H1 (cell line): ENCODE results near the gene STK33. TPM values are rescaled to one million over a fixed set of nuclear protein-coding genes. Genes with fewer than 3 reads are reported as not detected.

Experiments
- CTCF ChIA-PET: fragments of 300-600 bp; sonication (Branson Sonifier 250); formaldehyde crosslinking; loops from one replicate; lab custom pipeline; 2021; ENCODE audit not compliant: partially characterized antibody; lab: Charles Lee
- POLR2A ChIA-PET: fragments of 300-600 bp; sonication (Branson Sonifier 250); formaldehyde crosslinking; loops from one replicate; lab custom pipeline; 2021; ENCODE audit warnings: inconsistent platforms; ENCODE audit not compliant: partially characterized antibody; lab: Charles Lee
- DNase-seq, 2 experiments: peaks; one replicate each; pipeline versions ENCODE4 v3.0.0 to v3.0.0-alpha.2; 2010 to 2022; ENCODE audit warnings: low spot score in 2 of 2, low read depth in 1 of 2, mixed read lengths in 1 of 2
- FAIRE-seq: peaks from 2 replicates; lab custom pipeline; 2011; peaks lifted over from hg19 to GRCh38; lab: Jason Lieb, UNC
- H2AFZ ChIP-seq: 2 replicates; pipeline ENCODE4 v1.8.1; 2012; ENCODE audit warnings: low read length, inconsistent platforms
- H2AK5ac ChIP-seq: 2 replicates; pipeline ENCODE4 v1.6.1; 2013; ENCODE audit warnings: low read depth, low read length
- H2BK120ac ChIP-seq: replicated peaks from 2 replicates; pipeline ENCODE3; 2013; ENCODE audit warnings: low read depth, low read length, inconsistent platforms
- H2BK12ac ChIP-seq: 2 replicates; pipeline ENCODE4 v1.6.1; 2013; ENCODE audit warnings: low read depth, low read length
- H2BK15ac ChIP-seq: 2 replicates; pipeline ENCODE4 v1.6.1; 2013; ENCODE audit warnings: low read length
- H2BK20ac ChIP-seq: 2 replicates; pipeline ENCODE4 v1.6.1; 2013; ENCODE audit warnings: low read length
- H2BK5ac ChIP-seq: 2 replicates; pipeline ENCODE4 v1.6.1; 2013; ENCODE audit warnings: low read depth, low read length
- H3K14ac ChIP-seq: 2 replicates; pipeline ENCODE4 v1.6.1; 2013; ENCODE audit warnings: inconsistent platforms; ENCODE audit not compliant: insufficient read length
- H3K18ac ChIP-seq: 2 replicates; pipeline ENCODE4 v1.6.1; 2013; ENCODE audit warnings: low read length; ENCODE audit errors: extremely low read depth
- H3K23ac ChIP-seq: 2 replicates; pipeline ENCODE4 v1.6.1; 2013; ENCODE audit warnings: inconsistent platforms; ENCODE audit not compliant: insufficient read length
- H3K23me2 ChIP-seq: 2 replicates; pipeline ENCODE4 v1.6.1; 2013; ENCODE audit warnings: low read depth, low read length
- H3K27ac ChIP-seq: 2 replicates; pipeline ENCODE4 v1.6.1; 2011; ENCODE audit warnings: low read depth, low read length, inconsistent platforms
- H3K27me3 ChIP-seq, 4 experiments: replicated peaks in 1 of 4; 1 replicate in 1 of 4; 2 replicates in 3 of 4; pipeline versions ENCODE4 v1.6.1 to v1.8.1; 2011 to 2013; ENCODE audit warnings: low read length in 3 of 4, mild to moderate bottlenecking in 3 of 4, inconsistent platforms in 2 of 4, mixed read lengths in 2 of 4, moderate library complexity in 1 of 4; ENCODE audit not compliant: control insufficient read depth in 3 of 4, insufficient read depth in 3 of 4; ENCODE audit errors: extremely low read depth in 1 of 4
- H3K36me3 ChIP-seq, 4 experiments: 2 replicates each; pipeline versions ENCODE4 v1.6.1 to v1.8.1; 2011 to 2013; ENCODE audit warnings: mild to moderate bottlenecking in 4 of 4, low read length in 3 of 4, moderate library complexity in 2 of 4, control low read depth in 1 of 4, inconsistent platforms in 1 of 4; ENCODE audit not compliant: insufficient read depth in 4 of 4, control insufficient read depth in 2 of 4
- H3K4ac ChIP-seq: replicated peaks from 2 replicates; pipeline ENCODE3; 2013; ENCODE audit warnings: low read length, low read depth, mixed read lengths, inconsistent platforms; ENCODE audit not compliant: insufficient read length
- H3K4me1 ChIP-seq, 4 experiments: replicated peaks in 1 of 4; 1 replicate in 1 of 4; 2 replicates in 3 of 4; pipeline versions ENCODE4 v1.6.1 to v1.8.1; 2011 to 2013; ENCODE audit warnings: low read length in 3 of 4, inconsistent platforms in 2 of 4, mixed read lengths in 1 of 4; ENCODE audit not compliant: insufficient read depth in 4 of 4, control insufficient read depth in 3 of 4
- H3K4me2 ChIP-seq, 2 experiments: 2 replicates each; pipeline versions ENCODE4 v1.6.1 to v1.8.1; 2011 to 2013; ENCODE audit warnings: low read depth in 2 of 2, low read length in 2 of 2, control low read depth in 1 of 2, inconsistent platforms in 1 of 2, mild to moderate bottlenecking in 1 of 2; ENCODE audit not compliant: insufficient read depth in 1 of 2
- H3K4me3 ChIP-seq, 4 experiments: fragments of 200-600, 300-600 bp in 1 of 4; sonication (generic), shearing (Covaris generic), sonication (Bioruptor Twin) in 1 of 4; 2 replicates each; pipeline versions ENCODE4 v1.5.1 to v1.8.1; 2011 to 2016; ENCODE audit warnings: low read length in 4 of 4, low read depth in 3 of 4, control low read depth in 2 of 4, inconsistent platforms in 2 of 4, mild to moderate bottlenecking in 2 of 4, mixed read lengths in 1 of 4, moderate library complexity in 1 of 4; ENCODE audit not compliant: insufficient read depth in 2 of 4; ENCODE audit errors: extremely low read depth in 1 of 4
- H3K56ac ChIP-seq: replicated peaks from 2 replicates; pipeline ENCODE3; 2013; ENCODE audit warnings: low read depth, mild to moderate bottlenecking, mixed read lengths, low read length, inconsistent platforms; ENCODE audit not compliant: insufficient read length
- H3K79me1 ChIP-seq: 2 replicates; pipeline ENCODE4 v1.6.1; 2013; ENCODE audit warnings: low read depth, low read length, control low read depth
- H3K79me2 ChIP-seq, 2 experiments: 2 replicates each; pipeline versions ENCODE4 v1.6.1 to v1.8.1; 2012 to 2013; ENCODE audit warnings: low read length in 2 of 2, mild to moderate bottlenecking in 2 of 2, inconsistent platforms in 1 of 2; ENCODE audit not compliant: insufficient read depth in 2 of 2, control insufficient read depth in 1 of 2
- H3K9ac ChIP-seq, 4 experiments: replicated peaks in 1 of 4; 1 replicate in 1 of 4; 2 replicates in 3 of 4; pipeline versions ENCODE4 v1.6.1 to v1.8.1; 2011 to 2013; ENCODE audit warnings: low read depth in 3 of 4, low read length in 3 of 4, control low read depth in 2 of 4, mild to moderate bottlenecking in 2 of 4, moderate library complexity in 2 of 4, inconsistent platforms in 1 of 4; ENCODE audit errors: extremely low read depth in 1 of 4
- H3K9me3 ChIP-seq, 2 experiments: 2 replicates each; pipeline versions ENCODE4 v1.6.1 to v1.8.1; 2012 to 2013; ENCODE audit warnings: mild to moderate bottlenecking in 2 of 2, moderate library complexity in 2 of 2, control low read depth in 1 of 2, inconsistent platforms in 1 of 2, low read depth in 1 of 2, low read length in 1 of 2, mixed read lengths in 1 of 2; ENCODE audit not compliant: insufficient read depth in 2 of 2
- H4K20me1 ChIP-seq, 2 experiments: replicated peaks in 1 of 2; 2 replicates each; pipeline versions ENCODE3 to v1.8.1; 2011 to 2013; ENCODE audit warnings: inconsistent platforms in 2 of 2, low read length in 2 of 2, mild to moderate bottlenecking in 1 of 2; ENCODE audit not compliant: insufficient read depth in 2 of 2, control insufficient read depth in 1 of 2
- H4K5ac ChIP-seq: 2 replicates; pipeline ENCODE4 v1.6.1; 2013; ENCODE audit warnings: low read length, low read depth, mixed read lengths, inconsistent platforms; ENCODE audit not compliant: insufficient read length
- H4K8ac ChIP-seq: 2 replicates; pipeline ENCODE4 v1.8.0; 2013; ENCODE audit warnings: mild to moderate bottlenecking, moderate library complexity, low read length, inconsistent platforms; ENCODE audit not compliant: insufficient read depth; ENCODE audit errors: extremely low read depth
- H4K91ac ChIP-seq: replicated peaks from 2 replicates; pipeline ENCODE3; 2013; ENCODE audit warnings: low read length, mixed read lengths, inconsistent platforms; ENCODE audit not compliant: insufficient read length
- ATF3 ChIP-seq: IDR thresholded peaks from 2 replicates; pipeline ENCODE4 v1.6.1; 2011; ENCODE audit warnings: low read depth, mild to moderate bottlenecking, low read length; ENCODE audit not compliant: insufficient read depth
- CHD1 ChIP-seq: IDR thresholded peaks from 2 replicates; pipeline ENCODE4 v1.6.1; 2012; ENCODE audit warnings: low read depth, low read length, improper control_type of control experiment
- CTCF ChIP-seq, 3 experiments: IDR thresholded peaks; 1 replicate in 2 of 3; 2 replicates in 1 of 3; pipeline versions ENCODE4 v1.5.1 to v1.6.1; 2011; ENCODE audit warnings: low read length in 3 of 3, mild to moderate bottlenecking in 3 of 3, inconsistent platforms in 2 of 3, low read depth in 1 of 3, moderate library complexity in 1 of 3; ENCODE audit not compliant: insufficient read depth in 1 of 3; ENCODE audit errors: control extremely low read depth in 1 of 3
- GABPA ChIP-seq: IDR thresholded peaks from 2 replicates; pipeline ENCODE4 v1.6.1; 2011; ENCODE audit warnings: mild to moderate bottlenecking, low read length, moderate library complexity, borderline replicate concordance; ENCODE audit not compliant: insufficient read depth
- KDM1A ChIP-seq: fragments of 200-600, 300-600 bp; sonication (generic); IDR thresholded peaks from 2 replicates; pipeline ENCODE4 v1.7.1; 2016; ENCODE audit warnings: mild to moderate bottlenecking, low read length, borderline replicate concordance
- KDM4A ChIP-seq: IDR thresholded peaks from one replicate; pipeline ENCODE4 v1.7.1; 2012; ENCODE audit warnings: low read depth, mild to moderate bottlenecking, moderate library complexity, low read length, inconsistent platforms; ENCODE audit not compliant: severe bottlenecking
- SIX5 ChIP-seq: IDR thresholded peaks from 2 replicates; pipeline ENCODE4 v1.6.1; 2011; ENCODE audit warnings: mild to moderate bottlenecking, low read depth, low read length
- SP1 ChIP-seq: IDR thresholded peaks from 2 replicates; pipeline ENCODE4 v1.6.1; 2011; ENCODE audit warnings: low read depth, low read length
- SUZ12 ChIP-seq: fragments of 200-600 bp; sonication (generic); IDR thresholded peaks from 2 replicates; pipeline ENCODE4 v1.6.1; 2012; ENCODE audit warnings: mild to moderate bottlenecking, inconsistent platforms, low read length, moderate library complexity, mixed read lengths
- WGBS, 2 experiments: shearing (Covaris generic) in 1 of 2; methylation state at CpG; one replicate each; pipeline versions ENCODE4 v1.1.6 to v1.1.7; 2013 to 2015; ENCODE audit warnings: low lambda C conversion rate in 2 of 2, mixed read lengths in 2 of 2, inconsistent platforms in 1 of 2, low coverage in 1 of 2, missing lambda C conversion rate in 1 of 2; ENCODE audit not compliant: insufficient replicate concordance in 2 of 2, insufficient coverage in 1 of 2, insufficient read length in 1 of 2; ENCODE audit errors: extremely low coverage in 1 of 2, missing lambda C conversion rate in 1 of 2; 5-methylcytosine and 5-hydroxymethylcytosine counted together
- polyA plus RNA-seq, 7 experiments: library from polyadenylated mRNA; depleted of rRNA in 3 of 7; stranded (reverse) in 5 of 7; unstranded in 2 of 7; fragments of >200 nt in 5 of 7; fragments of 200-250 nt in 2 of 7; gene quantifications; 1 replicate in 5 of 7; 2 replicates in 1 of 7; 4 replicates in 1 of 7; pipeline versions ENCODE4 v1.2.1 to v1.2.3, GENCODE V29; 2011 to 2013; ENCODE audit warnings: missing spikeins in 2 of 7, mixed read lengths in 2 of 7
- total RNA-seq: library from RNA; stranded (reverse); fragmentation: NEBNext Ultra II Directional; extraction: Animal tissue kit (Norgen Biotek cat#: 25700); gene quantifications from 2 replicates; pipeline ENCODE4 v1.2.1, GENCODE V29; 2021

Gene STK33
- total and polyA plus RNA-seq, 2 of the 8 experiments (the other 6 are each of a cell fraction or from before 2014, with no cell fraction given): 8.8 to 25.1 TPM

- Histone ChIP-seq H3K56ac (no peak overlapping the region), H3K23ac (no peak overlapping the region), H2BK20ac (no peak overlapping the region), H4K20me1 (no peaks in the 10 kb centered on the region), H3K79me1 (no peaks in the 10 kb centered on the region; the same call in 1 of the 2 replicates), H2BK120ac (no peak overlapping the region), H2BK5ac (no peak overlapping the region), H4K8ac (no peak overlapping the region), H3K4ac (no peak overlapping the region), H2BK15ac (no peak overlapping the region), H3K23me2 (no peaks in the 10 kb centered on the region), H3K36me3 (no peaks in the 10 kb centered on the region), H3K18ac (no peak overlapping the region), H3K4me2 (no peak overlapping the region), H3K27ac (no peak overlapping the region), H4K5ac (no peak overlapping the region), H2AFZ (no peak overlapping the region), H3K9me3 (no peaks in the 10 kb centered on the region), H3K4me1 (no peaks in the 10 kb centered on the region; a peak in 2 of 7 replicates), H3K4me3 (no peak overlapping the region), H3K14ac (no peak overlapping the region), H3K79me2 (no peaks in the 10 kb centered on the region), H3K9ac (no peak overlapping the region), H2BK12ac (no peak overlapping the region), H2AK5ac (no peak overlapping the region), H4K91ac (no peak overlapping the region), H3K27me3 (no peaks in the 10 kb centered on the region; a peak in 2 of 7 replicates)
- DNase-seq (no peak), FAIRE-seq (no peak)
- POLR2A ChIA-PET: interaction anchor here (0.6 kb wide), 1 partner anchor 11 kb away, joined by 3 read pairs; no protein-coding TSS in a partner anchor
- 80% methylated on average over 2 of the region's 8 CpGs; no CpG with 5 or more reads in 1 of the 2 experiments for WGBS, 2 experiments
- no peak for TF ChIP-seq CTCF (IDR thresholded peaks at IDR 0.05; ENCODE audit: control extremely low read depth in 1 of 3, insufficient read depth in 1 of 3, low read depth in 1 of 3, low read length in 3 of 3)
- no peak for TF ChIP-seq SIX5
- TF ChIP-seq KDM4A: no peak
- TF ChIP-seq GABPA: no peak
- no peak for TF ChIP-seq ATF3
- no peak for TF ChIP-seq SP1
- no peak for TF ChIP-seq KDM1A
- TF ChIP-seq SUZ12: no peak
- no peak for TF ChIP-seq CHD1
- CTCF ChIA-PET: interaction anchor here (1.1 to 10.3 kb wide), 13 partner anchors 8 to 257 kb away, joined by 3 to 95 read pairs (median 15); partner anchors contain the start of gene LMO1
Observed at GRCh38 chr11:8356216-8356615, 237.8 kb downstream of the STK33 start.
